SHP77 (cell line): ENCODE measurements around the gene NMRAL1.

Experiments used
- DNase-seq, 2 experiments: peaks; one replicate each; lab custom pipeline; 2025; lab: John Stamatoyannopoulos, UW

The NMRAL1 gene

DNA sequence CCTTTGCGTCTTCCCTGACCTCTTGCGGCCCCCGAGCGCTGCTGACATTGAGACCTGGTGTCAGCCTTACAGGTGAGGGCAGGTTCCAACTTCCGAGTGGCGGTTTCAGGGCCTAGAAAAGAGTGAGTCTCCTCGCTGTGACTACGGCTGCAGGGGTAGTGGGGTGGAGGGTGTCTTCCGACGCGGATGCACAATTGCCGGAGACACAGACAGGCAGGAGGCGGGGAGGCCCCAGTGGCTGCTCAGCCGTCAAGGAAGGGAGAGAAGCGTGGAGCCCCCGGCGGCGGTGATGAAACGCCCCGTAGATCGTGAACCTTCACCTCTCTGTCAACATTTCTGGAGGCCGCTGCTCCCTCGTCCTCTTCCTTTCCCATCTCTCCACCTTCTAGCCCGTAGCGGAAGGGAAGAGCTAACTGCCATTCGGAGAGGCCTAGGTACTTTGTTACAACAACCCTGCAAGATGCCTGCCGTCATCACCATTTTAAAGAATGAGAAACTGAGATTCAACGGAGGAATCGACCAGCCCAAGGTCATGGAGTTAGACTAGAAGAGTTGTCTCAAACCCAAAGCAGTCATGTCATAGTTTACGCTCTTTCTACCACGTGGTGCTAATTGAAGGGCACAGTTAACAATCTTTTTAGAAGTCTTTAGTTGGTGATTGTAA lies 48.3 kb downstream of the NMRAL1 start:
- no peak for DNase-seq

DNA sequence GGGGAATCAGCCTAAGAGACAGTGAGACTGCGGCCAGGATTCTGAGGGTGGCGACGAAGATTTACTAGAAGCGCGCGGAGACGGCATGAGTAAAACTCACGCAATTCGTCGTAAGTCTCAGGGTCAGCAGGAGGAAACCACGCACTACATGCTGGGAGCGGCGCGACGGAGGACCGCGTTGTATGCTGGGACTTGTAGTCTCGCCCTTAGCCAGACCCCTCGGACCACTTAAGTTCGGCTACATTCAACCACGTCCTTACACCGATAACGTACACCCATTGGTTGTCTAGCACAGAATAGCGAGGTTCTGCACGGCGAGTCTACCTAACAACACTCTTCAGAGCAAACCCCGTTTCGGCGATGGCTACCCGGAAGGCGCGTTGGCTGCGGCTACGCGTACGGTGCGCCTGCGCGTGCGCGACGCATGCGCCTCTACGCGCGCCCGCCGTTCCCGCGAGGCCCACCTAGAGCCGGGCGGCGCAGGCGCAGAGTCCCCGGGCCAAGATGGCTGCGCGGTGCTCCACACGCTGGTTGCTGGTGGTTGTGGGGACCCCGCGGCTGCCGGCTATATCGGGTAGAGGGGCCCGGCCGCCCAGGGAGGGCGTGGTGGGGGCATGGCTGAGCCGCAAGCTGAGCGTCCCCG lies 48.9 kb downstream of the NMRAL1 start, which contains the start of gene DNAJA3:
DNAJA3 (plus strand) TSS at position 491 of the 643 bp plus-strand sequence; CDS start at position 505, 14 bp downstream.
- DNase-seq: peak; percentile 91 to 92

DNA sequence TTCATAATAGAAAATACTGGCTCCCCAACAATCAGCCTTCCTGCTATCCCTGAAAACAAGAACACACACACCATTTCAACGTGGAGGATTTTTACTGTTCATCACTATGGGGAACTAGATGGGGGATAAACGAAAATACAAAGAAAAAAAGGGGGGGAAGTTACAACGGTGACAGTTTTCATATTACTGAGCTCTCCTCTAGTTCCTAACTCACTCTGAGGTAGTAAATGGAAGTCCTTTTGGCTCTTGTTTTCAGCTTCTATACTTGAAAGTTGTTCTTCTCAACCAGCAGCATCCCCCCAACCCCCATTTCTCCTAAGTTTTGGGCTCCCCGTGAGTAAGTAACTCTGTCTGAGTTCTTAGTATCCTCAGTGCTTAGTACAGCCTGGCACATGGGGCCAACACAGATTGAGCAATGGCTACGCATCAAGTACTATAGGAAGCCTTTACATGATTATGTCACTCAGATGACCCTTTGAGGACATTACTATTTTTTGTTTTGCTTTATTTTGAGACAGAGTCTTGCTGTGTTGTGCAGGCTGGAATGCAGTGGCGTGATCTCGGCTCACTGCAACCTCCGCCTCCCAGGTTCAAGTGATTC lies 53.8 kb downstream of the NMRAL1 start:
- no peak for DNase-seq

DNA sequence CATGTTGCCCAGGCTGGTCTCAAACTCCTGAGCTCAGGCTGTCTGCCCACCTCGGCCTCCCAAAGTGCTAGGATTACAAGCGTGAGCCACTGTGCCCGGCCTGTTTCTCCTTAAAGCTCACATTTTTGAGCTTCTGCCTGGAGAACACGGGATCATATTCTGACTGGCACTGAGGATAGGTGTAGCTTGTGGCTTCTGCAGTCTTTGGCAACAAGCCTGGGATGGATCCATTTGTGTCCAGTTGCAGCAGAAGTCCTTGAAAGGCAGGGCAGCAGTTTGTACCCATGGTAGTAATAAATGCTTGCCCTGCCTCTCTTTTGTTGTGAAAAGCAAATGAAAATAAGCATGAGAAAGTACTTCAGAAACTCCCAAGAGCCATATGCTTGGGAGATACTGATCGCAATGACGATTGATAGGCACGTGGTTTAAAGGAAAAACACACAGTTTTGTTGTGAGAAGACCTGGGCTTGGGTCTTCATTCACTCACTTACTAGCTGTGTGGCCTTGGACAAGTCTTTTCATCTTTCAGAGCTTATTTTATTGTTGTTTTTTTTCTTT lies 54.9 kb downstream of the NMRAL1 start:
- DNase-seq: no peak

DNA sequence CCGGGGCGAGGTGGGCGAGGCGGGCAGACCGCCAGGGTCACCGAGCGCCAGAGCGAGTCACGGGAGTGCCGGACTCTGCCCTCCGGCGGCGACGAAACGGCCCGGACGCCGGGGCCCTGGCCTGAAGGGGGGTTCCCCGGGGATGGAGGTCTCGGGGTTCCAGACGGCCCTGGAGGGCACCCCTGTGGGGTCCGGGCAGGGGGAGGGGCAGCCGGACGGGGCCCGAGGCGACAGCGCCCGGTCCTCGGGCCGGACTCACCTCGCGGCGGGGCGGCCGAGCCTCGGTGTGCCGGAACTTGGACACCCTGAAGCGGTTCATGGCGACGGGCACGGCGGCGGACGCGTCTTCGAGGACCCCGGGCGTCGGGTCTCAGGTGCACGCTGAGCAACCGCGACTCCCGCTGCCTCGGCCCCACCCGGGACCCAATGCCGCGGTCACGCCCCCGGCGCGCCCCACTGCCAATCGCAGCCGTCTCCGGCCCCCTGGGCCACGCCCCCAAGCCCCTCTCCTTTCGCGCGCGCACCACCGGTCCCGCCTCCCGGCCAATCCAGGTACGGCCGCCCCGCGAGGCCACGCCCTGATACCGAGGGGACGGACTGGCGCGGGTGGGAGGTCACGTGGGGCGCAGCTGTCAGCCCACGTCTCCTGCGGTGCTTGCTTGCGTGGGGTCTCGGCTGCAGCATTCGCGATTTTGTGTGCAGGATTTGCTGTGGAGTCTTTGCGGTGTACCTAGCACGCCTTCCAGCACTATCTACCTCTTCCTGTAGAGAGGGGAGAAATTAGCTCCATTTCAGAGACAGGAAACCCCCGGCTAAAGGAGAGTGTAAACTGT lies 58.0 kb downstream of the NMRAL1 start, which contains the start of gene CORO7:
CORO7 (minus strand) TSS at position 397 of the 833 bp plus-strand sequence; CDS start at position 319, 78 bp downstream.
- DNase-seq: peak; percentile 78 to 91

DNA sequence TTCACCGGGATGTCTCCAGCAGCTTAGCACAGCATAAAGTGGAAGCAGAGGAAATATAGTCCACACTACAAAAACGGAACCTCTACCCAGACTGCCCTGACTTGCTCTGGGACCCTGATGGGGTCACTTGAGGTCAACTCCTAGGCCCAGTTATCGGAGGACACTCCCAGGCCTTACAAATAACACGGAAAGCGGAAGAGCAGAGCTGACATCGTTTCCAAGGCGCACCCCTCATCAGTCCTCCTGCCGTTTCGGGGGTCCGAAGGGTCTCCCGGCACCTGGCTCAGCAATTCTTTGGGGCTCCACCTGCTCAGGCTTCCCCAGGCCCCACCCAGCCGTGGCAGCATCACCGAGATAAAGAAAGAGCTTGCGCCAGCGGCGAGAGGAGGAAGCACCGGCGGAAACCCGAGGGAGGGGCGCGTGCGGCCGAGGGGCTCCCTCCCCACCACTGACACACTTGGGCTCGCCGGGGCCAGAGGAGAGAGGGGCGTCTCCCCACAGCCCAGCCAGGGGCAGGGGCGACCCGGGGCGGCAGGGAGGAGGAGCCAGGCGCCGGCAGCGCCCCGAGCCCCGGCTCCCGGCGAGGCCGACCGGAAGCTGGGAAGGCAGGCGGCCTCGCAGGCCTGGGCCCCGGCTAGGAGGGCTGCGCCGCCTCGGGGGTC lies 58.8 kb downstream of the NMRAL1 start:
- peak in 1 of 2 experiments; percentile 30 for DNase-seq

DNA sequence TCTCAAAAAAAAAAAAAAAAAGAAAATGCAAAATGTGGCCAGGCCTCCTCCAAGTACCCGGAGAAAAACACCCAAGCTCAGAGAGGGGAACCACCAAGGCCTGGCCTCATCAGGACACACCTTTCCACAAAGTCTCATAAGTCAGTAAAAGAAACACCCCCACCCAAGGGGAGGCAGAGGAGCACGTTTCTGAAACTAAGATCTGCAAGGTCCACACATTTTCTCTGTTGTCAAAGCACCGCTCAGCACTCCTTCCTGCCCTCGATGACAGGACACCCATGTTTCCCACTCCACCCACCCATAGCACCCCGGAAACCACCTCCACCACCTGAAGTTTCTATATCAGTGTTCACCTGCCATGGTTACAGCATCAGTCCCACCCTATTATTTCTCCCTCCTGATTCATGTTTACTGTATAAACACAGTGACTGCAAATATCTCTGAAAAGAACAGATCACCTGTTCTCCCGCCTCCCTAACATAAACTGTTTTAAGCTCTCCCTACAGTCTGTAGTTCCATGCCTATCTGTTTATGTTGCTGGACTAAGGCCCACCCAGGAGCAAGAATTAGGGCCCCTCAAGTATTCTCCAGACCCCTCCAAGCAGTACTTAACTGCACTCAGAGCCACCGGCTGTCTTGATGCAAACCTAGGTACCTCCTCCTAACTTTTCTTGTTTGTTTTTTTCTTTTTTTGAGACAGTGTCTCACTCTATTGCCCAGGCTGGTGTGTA lies 60.1 kb downstream of the NMRAL1 start:
- DNase-seq: peak in 1 of 2 experiments; percentile 11

DNA sequence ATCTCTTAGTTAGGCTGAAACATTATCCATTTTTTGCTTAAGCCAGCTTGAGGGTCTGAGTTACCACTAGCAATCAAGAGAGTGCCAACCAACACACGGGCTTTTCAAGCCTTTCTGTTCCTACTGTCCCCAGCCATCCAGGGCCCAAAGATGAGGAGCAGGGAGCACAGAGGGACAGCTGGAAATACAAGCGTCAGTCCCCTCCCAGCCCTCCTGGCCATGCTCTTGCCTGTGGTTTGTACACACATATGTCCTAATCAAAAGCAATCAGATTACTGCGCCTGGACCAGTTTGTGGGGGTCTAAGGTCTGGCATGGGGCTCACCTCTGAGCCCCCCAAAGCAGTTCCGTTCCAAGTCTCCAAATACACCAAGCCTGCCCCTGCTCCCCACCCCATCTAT lies 61.6 kb downstream of the NMRAL1 start:
- DNase-seq: no peak

DNA sequence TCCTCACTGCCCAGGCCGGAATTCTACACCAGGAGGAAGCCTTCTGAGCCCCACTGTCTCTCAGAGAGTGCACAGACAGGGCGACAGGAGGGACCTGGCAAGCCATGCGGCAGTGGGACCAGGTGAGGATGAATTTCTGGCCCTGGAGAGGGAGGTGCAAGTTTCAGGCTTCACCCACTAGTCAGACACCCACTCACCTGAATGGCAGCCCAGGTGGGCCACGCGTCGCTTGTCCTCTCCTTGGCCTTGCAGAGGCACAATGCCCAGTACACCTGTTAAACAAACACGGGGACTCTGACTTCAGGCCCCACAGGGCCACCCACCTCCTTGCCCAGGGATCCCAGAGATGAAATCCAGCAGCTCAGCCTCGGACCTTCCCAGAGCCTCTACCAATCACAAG lies 62.3 kb downstream of the NMRAL1 start:
- no peak for DNase-seq
